ENCODE measurements around the gene SSNA1. TPM values are rescaled to one million over a fixed set of nuclear protein-coding genes. Genes with fewer than 3 reads are reported as not detected.

Gene SSNA1
- total RNA-seq, 1 donor from 2014 or later = 40.9 TPM

- Mint-ChIP-seq H3K4me1 (peaks cover 9% of the 10 kb centered on the region), H3K4me3 (peak overlapping the region; percentile 8), H3K9me3 (no peaks in the 10 kb centered on the region), H3K27me3 (ENCODE audit: low read depth) (peaks cover 4% of the 10 kb centered on the region), H3K27ac (no peak overlapping the region), H3K36me3 (no peaks in the 10 kb centered on the region)
- TF ChIP-seq CTCF (IDR thresholded peaks at IDR 0.05; ENCODE audit: unreplicated experiment) = no peak
- no peak for DNase-seq (ENCODE audit: low spot score in 2 of 2, unreplicated experiment in 2 of 2)
Measured at GRCh38 chr9:137226338-137227053, 38.0 kb downstream of the SSNA1 start.

- DNase-seq (ENCODE audit: low spot score in 2 of 2, unreplicated experiment in 2 of 2) = peak; percentile 69 to 87
- Mint-ChIP-seq H3K4me3 (peak within 1 kb of the TSS; percentile 33), H3K27ac (peak within 1 kb of the TSS; percentile 90), H3K4me1 (peaks cover 9% of the 10 kb centered on the region), H3K9me3 (no peaks in the 10 kb centered on the region), H3K27me3 (ENCODE audit: low read depth) (peaks cover 4% of the 10 kb centered on the region), H3K36me3 (no peaks in the 10 kb centered on the region)
- TF ChIP-seq CTCF (IDR thresholded peaks at IDR 0.05; ENCODE audit: unreplicated experiment) = peak; percentile 87
Measured at GRCh38 chr9:137227054-137227852, 38.8 kb downstream of the SSNA1 start, which contains the start of gene RNF224. TSS of gene RNF224 (plus strand) at chr9:137227502. CDS start at chr9:137228336, 834 bp downstream.

GRCh38 chr9:137227853-137228505, 39.5 kb downstream of the SSNA1 start:
- Mint-ChIP-seq H3K9me3 (no peaks in the 10 kb centered on the region), H3K36me3 (no peaks in the 10 kb centered on the region), H3K4me3 (no peak overlapping the region), H3K27ac (peak overlapping the region; percentile 90), H3K4me1 (peaks cover 8% of the 10 kb centered on the region), H3K27me3 (ENCODE audit: low read depth) (peaks cover 3% of the 10 kb centered on the region)
- no peak for TF ChIP-seq CTCF (IDR thresholded peaks at IDR 0.05; ENCODE audit: unreplicated experiment)
- DNase-seq (ENCODE audit: low spot score in 2 of 2, unreplicated experiment in 2 of 2) = no peak

GRCh38 chr9:137228506-137228967, 40.1 kb downstream of the SSNA1 start:
- no peak overlapping the region for H3K4me3 Mint-ChIP-seq
- peaks cover 3% of the 10 kb centered on the region for H3K27me3 Mint-ChIP-seq (ENCODE audit: low read depth)
- H3K9me3 Mint-ChIP-seq = no peaks in the 10 kb centered on the region
- no peaks in the 10 kb centered on the region for H3K36me3 Mint-ChIP-seq
- H3K4me1 Mint-ChIP-seq = peaks cover 7% of the 10 kb centered on the region
- TF ChIP-seq CTCF (IDR thresholded peaks at IDR 0.05; ENCODE audit: unreplicated experiment) = no peak
- DNase-seq (ENCODE audit: low spot score in 2 of 2, unreplicated experiment in 2 of 2) = no peak
- H3K27ac Mint-ChIP-seq = no peak overlapping the region

GRCh38 chr9:137228968-137229896, 40.8 kb downstream of the SSNA1 start:
- H3K27me3 Mint-ChIP-seq (ENCODE audit: low read depth) = peaks cover 3% of the 10 kb centered on the region
- H3K36me3 Mint-ChIP-seq = no peaks in the 10 kb centered on the region
- H3K9me3 Mint-ChIP-seq = no peaks in the 10 kb centered on the region
- peaks cover 7% of the 10 kb centered on the region for H3K4me1 Mint-ChIP-seq
- H3K4me3 Mint-ChIP-seq = no peak overlapping the region
- TF ChIP-seq CTCF (IDR thresholded peaks at IDR 0.05; ENCODE audit: unreplicated experiment) = no peak
- no peak overlapping the region for H3K27ac Mint-ChIP-seq
- DNase-seq (ENCODE audit: low spot score in 2 of 2, unreplicated experiment in 2 of 2) = no peak

Data from mesothelial cell of epicardium (in vitro differentiated cells).